ENCODE results near the gene ZNF576.
"Not testable (repeated sequence)": the region's sequence is repeated elsewhere in the genome, so short reads cannot be mapped to it uniquely, and the experiment has no call there.

ZNF576 gene, protein sequence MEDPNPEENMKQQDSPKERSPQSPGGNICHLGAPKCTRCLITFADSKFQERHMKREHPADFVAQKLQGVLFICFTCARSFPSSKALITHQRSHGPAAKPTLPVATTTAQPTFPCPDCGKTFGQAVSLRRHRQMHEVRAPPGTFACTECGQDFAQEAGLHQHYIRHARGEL

DNA sequence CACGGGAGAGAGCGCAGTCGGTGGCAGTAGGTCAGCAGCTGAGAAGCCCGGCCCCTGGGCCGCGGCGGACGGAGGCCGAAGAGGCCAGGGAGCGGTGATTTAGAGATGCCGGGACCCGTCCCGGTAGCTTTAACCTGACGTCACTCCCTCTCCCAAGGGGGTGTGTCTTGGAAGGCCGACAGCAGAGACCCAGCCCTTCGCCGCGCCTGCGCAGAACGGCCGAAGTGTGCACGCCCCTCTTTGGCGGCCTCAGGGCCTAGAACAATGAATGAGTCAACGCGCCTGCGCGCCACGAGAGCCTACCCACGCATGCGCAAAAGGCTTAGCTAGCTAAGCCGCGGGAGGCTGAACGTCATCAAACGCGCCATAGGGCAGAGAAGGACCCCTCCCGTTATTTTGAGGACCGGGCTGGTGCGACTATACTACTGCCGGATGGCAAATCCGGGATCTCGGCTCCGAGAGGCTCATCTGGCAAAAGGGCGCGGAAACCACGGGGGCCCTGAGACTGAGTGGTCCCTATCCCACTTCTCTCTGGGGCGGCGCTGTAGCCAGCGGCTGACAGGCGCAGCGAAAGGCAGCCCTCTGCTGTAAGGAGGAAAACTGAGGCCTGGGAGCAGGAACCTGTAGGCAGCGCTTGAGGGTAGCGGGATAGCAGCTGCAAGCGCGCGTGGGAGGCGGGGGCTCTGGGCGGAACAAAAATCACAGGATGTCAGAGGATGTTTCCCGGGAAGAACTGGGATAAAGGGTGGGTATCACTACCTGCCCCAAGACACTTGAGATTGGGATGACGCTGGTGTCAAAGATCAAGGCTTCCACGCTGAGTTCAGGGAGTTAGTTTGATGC is at the start of gene ZNF576, which contains the start of gene IRGQ:
TSS of gene ZNF576 (plus strand) at position 597 of the 843 bp plus-strand sequence. CDS start 514 bp downstream, outside the sequence.
TSS of gene IRGQ (minus strand) at position 136 of the 843 bp plus-strand sequence. CDS start 796 bp downstream, outside the sequence.
- DNase-seq (ENCODE audit: low spot score), result peak; percentile 99

DNA sequence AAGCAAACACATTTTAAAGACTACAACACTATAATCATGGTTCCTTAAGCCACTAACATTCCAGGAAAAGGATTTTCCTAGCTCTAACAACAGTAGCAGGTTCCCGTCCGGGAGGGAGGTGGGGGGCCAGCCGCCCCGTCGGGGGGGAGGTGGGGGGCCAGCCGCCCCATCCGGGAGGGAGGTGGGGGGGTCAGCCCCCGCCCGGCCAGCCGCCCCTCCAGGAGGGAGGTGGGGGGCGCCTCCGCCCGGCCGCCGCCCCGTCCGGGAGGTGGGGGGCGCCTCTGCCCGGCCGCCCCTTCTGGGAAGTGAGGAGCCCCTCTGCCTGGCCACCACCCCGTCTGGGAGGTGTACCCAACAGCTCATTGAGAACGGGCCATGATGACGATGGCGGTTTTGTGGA is 48.5 kb upstream of the ZNF576 start:
- not testable (repeated sequence) for DNase-seq (ENCODE audit: low spot score)

DNA sequence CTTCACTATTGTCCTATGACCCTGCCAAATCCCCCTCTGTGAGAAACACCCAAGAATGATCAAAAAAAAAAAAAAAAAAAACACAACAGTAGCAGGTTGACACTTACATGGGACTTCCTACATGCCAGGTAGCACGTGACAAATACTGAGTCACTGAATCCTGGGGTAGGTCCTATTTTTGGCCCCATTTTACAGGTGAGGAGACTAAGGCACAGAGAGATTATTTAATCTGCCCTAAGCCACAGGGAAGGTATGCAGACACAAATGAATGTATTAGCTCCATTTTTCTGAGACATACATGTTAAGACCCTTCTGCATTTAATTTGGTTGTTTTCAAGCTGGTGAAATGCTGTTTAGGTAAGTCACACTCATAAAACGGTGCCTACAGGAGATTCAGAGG is 47.7 kb upstream of the ZNF576 start:
- DNase-seq (ENCODE audit: low spot score), result no peak

DNA sequence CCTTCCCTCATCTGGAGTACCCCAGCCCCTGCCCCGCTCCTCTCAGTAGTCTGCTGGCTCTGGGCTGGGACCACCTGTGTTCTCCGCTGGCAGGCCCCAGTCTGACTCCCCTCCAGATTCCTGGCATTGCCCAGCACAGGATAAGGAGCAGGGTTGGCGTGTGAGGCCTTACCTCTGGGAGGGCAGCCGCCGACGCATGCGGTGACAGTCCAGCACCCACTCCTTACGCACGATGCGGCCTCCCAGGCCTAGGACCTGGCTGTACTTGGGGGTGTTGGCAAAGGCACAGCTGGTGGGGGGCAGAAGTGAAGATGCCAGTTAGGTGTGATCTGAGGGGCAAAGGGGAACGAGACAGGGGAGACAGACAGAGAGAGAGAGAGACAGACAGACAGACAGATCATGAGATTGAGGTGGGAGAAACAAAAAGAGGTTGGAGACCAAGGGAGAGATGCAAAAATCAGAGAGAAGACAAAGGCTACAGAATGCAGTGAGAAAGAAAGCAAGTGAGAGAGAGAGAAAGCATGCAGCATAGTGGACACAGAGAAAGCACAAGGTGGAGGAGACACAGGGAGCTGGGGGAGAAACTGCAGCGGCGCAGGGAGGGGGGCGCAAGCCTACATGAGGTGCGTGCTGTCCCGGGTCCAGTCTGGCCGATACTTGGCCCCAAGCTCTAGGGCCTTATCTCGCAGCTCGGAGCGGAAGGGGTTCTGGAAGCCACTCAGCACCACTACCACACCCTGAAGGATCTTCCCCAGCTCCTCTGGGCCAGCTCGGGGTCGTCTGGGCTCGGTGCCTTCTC is 44.8 kb upstream of the ZNF576 start:
- no peak for DNase-seq (ENCODE audit: low spot score)

DNA sequence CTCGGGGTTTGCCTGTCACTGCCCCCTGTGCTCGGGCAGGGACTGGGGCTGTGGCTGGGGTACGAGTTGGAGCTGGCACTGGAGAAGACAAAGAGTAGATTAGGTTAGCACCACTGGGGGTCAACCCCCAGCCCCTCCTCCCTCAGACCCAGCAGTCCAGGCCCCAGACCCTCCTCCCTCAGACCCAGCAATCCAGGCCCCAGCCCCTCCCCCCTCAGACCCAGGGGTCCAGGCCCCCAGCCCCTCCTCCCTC is 44.3 kb upstream of the ZNF576 start:
- DNase-seq (ENCODE audit: low spot score), result no peak

DNA sequence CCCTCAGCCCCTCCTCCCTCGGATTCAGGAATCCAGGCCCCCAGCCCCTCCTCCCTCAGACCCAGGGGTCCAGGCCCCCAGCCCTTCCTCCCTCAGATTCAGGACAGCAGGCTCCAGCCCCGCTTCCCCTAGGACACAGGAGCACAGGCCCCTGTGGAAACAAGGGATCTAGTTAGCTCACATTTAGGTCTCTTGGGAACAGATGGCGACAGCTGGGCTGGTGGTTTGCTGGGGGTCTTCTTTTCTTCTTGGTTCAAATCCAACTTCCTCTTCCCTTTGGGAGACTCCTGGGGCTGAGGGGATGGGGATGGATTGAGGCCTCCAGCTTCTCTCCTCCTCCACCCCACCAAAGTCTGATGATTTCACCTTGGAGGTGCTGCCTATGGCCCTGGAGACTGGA is 43.8 kb upstream of the ZNF576 start:
- no peak for DNase-seq (ENCODE audit: low spot score)

DNA sequence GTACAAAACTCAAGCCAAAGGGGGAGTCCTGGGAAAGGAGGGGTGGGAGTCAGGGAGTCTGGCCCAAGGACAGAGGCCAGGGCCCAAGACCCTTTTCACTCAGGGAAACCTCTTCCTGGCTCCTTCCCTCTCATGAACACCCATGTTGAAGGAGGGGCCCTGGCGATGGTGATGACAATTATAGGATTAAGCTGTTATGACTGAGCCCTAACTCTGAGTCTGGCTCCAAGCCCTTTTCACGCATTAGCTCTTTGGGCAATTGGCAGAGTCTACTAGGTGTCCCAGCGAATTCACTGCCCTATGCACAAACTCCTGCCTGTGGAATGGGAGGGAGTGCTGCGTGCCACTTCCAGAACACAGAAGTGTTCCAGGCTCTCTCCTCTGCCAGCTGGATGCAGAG is 42.7 kb upstream of the ZNF576 start:
- no peak for DNase-seq (ENCODE audit: low spot score)

DNA sequence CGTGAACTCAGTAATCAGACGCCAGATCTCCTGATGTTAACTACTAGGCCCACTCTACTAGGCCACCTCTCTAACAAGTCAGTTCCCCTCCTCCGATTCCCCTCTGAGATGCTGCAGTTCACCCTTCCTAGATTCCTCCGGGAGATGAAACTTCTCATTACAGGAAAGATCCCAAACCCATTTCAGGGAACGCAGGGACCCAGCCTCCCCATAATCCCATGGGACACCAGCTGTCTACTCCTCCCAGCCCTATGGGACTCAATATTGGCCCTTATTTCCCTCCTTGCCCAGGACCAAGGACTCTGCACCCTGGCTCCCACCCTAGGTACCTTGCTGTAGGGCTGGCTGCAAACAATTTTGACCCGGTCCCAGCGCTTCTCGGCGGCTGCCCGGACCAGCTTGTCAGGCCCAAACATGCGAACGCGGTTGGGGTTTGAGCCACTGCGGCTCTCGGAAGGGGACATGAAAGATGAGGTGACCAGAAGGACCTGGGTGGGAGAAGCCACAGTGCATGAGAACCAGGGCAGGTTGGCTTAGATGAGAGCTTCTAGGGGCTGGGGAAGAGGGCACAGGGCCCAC is 42.0 kb upstream of the ZNF576 start:
- DNase-seq (ENCODE audit: low spot score), result no peak

DNA sequence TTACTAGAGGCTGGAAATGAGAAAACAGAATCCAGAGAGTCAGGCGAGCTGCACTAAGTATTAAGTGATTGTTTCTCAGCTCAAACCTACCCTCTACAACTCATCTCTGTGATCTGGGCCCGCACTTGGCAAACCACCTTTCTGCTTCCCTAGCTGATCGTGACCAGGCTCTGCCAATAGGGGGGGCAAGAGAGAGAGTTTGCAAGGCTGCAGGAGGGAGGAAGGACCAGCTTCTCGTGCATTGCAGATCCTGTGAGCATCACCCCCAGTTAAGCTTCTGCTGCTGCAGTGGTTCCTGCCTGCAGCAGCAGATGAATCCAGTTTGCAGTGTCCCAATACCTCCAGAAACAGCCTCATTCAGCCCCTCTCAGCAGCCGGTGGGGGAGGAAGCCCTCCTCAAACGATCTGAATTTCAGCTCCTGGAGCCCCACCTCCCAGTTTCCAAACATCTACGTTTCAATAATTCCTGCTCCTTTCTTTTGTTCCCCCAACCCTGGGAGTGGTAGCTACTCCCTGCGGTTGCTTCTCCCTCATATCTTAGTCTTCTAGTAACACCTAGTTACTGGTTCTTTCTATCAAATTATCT is 41.1 kb upstream of the ZNF576 start:
- peak; percentile 93 for DNase-seq (ENCODE audit: low spot score)

DNA sequence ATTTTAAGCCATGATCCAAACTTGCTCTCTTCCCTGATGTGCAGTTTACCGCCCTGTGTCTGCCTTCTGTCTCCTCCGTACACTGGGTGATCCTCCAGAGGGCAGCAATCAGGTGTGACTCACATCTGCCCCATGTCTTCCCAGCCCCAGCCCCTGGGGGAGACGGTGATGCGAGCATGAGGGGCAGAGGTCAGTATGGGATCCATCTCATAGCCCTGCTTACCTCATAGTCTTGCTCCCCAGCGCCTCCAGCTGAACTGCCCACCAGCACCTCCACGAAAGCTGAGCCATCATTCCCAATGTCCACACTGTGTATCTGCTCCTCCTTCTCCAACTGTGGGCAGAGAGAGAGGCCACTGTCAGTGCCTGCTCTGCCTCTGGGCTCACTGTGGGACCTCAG is 35.7 kb upstream of the ZNF576 start:
- DNase-seq (ENCODE audit: low spot score), result no peak

DNA sequence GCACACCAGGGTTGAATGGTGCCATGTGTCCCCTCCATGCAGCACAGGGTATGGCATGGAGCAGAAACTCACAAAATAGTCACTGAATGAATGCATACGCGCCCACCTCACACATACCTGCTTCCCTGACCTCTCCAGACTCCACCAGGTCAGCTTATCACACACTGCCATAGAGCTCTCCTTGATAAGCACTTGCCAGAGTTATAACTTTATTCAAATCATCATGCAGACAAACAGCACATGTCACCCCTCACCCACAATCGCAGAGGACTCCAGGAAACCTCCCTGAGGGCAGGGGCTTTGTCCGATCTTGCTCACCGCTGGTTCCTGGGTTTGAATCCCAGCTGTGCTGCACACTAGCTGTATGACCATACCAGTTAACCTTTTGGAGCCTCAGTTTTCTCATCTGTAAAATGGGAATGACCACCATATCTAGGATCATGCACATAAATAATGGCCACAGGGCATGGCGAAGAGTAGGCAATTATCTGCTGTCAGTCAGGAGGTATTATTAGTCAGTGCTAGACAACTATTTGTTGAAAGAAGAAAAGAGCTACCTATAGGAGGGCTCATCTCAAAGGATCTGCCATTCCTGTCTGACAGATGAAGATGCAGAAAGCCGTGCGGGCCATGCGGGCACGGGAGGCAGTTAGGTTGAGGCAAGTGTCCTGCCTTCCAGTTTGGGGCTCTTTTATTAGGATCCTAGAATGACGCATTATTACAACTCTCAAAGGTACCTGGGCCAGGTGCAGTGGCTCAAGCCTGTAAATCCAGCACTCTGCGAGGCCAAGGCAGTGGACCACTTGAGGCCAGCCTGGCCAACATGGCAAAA is 35.0 kb upstream of the ZNF576 start:
- DNase-seq (ENCODE audit: low spot score), result no peak

DNA sequence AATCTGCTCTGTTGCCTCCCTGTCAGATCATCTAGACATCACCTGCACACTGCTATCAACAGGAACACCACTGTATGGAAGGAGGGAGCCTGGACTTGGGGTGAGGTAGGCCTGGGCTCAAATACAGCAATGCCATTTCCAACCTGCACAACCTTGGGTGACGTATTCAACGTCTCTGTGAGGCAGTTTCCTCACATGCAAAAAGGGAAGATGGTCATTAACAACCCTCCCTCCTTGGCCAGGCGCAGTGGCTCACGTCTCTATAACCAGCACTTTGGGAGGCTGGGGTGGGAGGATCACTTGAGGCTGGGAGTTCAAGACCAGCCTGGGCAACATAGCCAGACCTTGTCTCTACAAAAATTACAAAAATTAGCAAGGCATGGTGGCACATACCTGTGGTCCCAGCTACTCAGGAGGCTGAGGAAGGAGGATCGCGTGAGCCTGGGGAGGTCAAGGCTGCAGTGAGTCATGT is 34.1 kb upstream of the ZNF576 start:
- DNase-seq (ENCODE audit: low spot score), result no peak

DNA sequence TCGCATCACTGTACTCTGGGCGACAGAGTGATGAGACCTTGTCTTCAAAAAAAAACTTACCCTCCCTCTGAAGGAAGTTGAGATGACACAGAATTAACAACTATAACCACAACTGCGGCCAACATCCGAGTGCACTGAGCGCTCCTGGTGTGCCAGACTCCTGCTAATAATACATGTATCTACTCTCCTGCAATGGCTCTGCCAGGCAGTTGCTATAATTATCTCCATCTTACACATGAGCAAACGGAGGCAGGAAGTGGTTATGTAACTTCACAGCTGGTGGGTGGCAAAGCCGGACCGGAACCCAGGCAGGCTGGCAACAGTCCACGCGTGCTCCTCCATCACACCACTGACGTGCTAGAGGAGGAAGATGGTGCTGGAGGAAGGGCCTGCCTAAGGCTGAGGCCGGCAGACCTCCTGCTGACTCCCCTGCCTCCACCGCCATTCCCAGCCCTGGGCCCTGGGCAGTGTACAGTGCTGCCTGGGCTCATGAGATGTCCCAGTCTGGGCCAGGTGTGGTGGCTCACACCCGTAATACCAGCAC is 33.6 kb upstream of the ZNF576 start:
- peak; percentile 94 for DNase-seq (ENCODE audit: low spot score)

DNA sequence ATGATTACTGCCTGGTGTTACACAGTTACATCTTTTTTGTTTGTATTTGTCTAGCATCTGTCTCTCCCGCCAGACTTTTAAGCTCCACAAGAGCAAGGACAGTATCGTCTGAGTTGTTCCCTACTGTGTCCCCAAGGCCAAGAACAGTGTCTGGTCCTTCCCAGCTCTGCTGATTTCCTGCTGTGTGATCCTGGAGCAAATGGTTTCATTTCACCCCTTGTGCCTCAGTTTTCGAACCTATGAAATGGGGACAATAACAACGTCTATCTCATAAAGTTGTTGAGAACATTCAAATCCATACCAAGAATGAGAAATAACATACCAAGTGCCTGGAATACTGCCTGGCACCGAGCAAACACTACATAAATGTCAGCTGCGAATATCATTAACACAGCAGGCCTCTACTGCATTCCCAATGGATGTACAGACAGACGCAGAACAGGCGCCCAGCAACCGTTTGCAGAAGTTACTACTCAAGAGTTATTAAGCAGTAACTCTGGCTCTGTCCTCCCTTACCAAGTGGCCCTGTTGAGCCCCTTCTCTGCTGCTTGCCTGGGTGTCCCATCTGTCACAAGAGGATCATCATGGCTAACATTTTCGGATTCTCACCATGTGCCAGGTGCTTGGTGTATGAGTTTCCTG is 32.5 kb upstream of the ZNF576 start:
- no peak for DNase-seq (ENCODE audit: low spot score)

DNA sequence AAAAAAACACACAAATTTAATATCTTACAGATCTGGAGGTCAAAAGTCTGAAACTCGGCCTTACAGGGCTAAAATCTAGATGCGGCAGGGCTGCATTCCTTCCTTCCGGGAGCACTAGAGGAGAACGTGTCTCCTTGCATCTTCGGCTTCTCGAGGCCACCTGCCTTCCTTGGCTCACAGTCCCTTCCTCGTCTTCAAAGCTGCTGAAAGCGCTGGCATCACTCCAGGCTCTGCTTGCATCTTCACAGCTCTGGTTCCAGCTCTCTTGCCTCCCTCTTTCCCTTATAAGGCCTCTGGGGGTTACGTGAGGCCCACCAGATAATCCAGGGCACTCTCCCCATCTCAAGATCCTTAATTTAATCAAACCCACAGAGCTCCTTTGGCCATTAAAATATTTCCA is 31.6 kb upstream of the ZNF576 start:
- peak; percentile 82 for DNase-seq (ENCODE audit: low spot score)

DNA sequence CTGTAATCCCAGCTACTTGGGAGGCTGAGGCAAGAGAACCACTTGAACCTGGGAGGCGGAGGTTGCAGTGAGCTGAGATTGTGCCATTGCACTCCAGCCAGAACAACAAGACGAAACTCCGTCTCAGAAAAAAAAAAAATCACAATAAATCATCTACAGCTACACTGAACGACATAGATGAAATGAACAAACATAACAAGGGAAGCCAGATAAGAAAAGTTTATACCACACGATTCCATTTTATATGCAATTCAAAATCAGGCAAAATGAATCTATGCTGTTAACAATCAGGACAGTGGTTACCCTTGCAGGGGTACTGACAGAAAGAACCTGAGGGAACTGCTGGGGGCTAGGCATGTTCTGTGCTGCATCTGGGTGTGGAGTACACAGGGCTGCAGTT is 26.7 kb upstream of the ZNF576 start:
- no peak for DNase-seq (ENCODE audit: low spot score)

DNA sequence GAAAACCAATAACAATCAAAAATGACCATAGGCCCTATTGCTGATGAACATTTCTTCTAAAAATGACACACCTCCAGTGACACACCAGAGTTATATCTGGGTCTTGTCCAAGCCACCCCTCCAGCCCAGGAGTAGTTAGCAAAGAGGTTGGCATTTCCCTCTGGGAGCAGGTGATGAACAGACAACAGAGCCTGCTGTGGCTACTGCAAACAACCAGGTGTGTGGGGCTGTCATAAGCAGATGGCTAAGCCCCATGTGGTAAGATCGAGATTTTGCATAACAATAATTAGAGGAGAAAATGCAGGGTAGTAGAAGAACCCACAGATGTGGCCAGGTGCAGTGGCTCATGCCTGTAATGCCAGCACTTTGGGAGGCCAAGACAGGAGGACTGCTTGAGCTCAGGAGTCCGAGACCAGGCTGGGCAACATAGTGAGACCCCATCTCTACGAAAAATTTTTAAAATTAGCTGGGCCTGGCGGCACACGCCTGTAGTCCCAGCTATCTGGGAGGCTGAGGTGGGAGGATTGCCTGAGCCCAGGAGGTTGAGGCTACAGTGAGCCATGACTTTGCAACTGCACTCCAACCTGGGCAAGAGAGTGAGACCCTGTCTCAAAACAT is 26.1 kb upstream of the ZNF576 start:
- DNase-seq (ENCODE audit: low spot score), result no peak

DNA sequence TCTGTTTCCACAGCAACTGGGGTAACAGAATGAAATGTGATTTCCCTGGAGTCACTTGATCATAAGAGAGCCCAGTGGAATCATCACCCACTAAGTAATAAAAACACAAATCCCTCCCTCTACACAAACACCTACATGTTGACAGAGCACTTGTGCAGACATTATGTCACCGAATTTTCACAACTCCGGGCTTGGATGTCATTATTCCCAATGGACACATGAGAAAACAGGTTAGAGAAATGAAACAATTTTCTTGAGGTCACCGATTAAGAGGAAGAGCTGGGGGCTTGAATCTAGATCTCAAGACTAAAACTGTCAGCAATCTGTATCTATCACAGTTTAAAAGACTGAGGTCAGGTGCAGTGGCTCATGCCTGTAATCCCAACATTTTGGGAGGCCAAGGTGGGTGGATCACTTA is 24.2 kb upstream of the ZNF576 start:
- no peak for DNase-seq (ENCODE audit: low spot score)

DNA sequence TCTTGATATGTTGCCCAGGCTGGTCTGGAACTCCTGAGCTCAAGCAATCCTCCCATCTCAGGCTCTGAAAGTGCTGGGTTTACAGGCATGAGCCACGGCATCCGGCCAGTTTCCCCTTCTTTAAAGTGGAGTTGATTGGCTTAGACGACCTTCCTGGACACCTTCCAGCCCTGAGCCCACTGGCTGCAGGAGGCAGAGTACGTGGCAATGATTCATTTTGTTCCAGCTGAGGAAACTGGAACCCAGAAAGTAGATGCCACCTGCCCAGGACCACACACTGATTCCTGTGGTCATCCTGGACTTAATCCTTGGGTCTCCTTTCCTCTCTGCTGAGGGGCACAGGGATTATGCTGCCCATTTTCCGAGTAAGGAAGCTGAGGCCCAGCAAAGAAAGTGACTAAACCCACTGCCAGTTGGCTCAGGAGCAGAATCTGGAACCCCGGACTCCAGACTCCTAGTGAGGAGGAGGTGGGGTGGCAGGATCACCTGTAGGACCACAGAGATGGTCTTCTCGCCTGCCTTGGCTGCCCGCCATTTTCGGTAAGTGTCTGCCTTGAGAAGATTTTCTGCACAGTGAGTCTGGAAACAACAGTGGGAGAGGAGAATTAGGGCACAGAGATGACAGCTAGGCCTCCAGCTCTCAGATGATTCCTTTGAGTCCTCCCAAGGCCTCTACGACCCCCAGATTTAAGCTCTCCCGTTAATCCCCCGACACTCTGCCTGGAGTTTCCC is 21.8 kb upstream of the ZNF576 start:
- DNase-seq (ENCODE audit: low spot score), result no peak
